GM03348 (cell line): ENCODE measurements around the gene STRBP.

Experiments used
- DNase-seq: peaks from one replicate; pipeline ENCODE4 v3.0.0; 2012; ENCODE audit warnings: low spot score

Gene STRBP

GRCh38 chr9:123128591-123128990 lies 139.8 kb downstream of the STRBP start:
- no peak for DNase-seq

- no peak for DNase-seq
These were observed 140.8 kb downstream of the STRBP start for GRCh38 chr9:123127512-123128075.

GRCh38 chr9:123121457-123121856 lies 146.9 kb downstream of the STRBP start:
- DNase-seq: no peak

- no peak for DNase-seq
These were observed 147.4 kb downstream of the STRBP start for GRCh38 chr9:123120953-123121352.

- DNase-seq: no peak
These were observed 148.3 kb downstream of the STRBP start for GRCh38 chr9:123120131-123120530.

GRCh38 chr9:123119566-123119965 lies 148.8 kb downstream of the STRBP start:
- no peak for DNase-seq

- no peak for DNase-seq
These were observed 152.3 kb downstream of the STRBP start for GRCh38 chr9:123116036-123116435.

- DNase-seq: no peak
These were observed 153.1 kb downstream of the STRBP start for GRCh38 chr9:123115146-123115913.

- no peak for DNase-seq
These were observed 155.2 kb downstream of the STRBP start for GRCh38 chr9:123113185-123113584.

- DNase-seq: no peak
These were observed 156.1 kb downstream of the STRBP start for GRCh38 chr9:123112015-123112975.

GRCh38 chr9:123111427-123112014 lies 156.9 kb downstream of the STRBP start:
- DNase-seq: no peak

- no peak for DNase-seq
These were observed 158.7 kb downstream of the STRBP start for GRCh38 chr9:123109540-123110279.

- DNase-seq: no peak
These were observed 159.4 kb downstream of the STRBP start for GRCh38 chr9:123108976-123109375.

GRCh38 chr9:123107639-123108285 lies 160.6 kb downstream of the STRBP start:
- no peak for DNase-seq

- DNase-seq: no peak
These were observed 162.9 kb downstream of the STRBP start for GRCh38 chr9:123105490-123105889.

- no peak for DNase-seq
These were observed 163.6 kb downstream of the STRBP start for GRCh38 chr9:123104807-123105206.

- DNase-seq: no peak
These were observed 165.8 kb downstream of the STRBP start for GRCh38 chr9:123102375-123103113.

GRCh38 chr9:123099548-123099947 lies 168.8 kb downstream of the STRBP start:
- no peak for DNase-seq

GRCh38 chr9:123099042-123099441 lies 169.3 kb downstream of the STRBP start:
- DNase-seq: no peak

- no peak for DNase-seq
These were observed 170.3 kb downstream of the STRBP start for GRCh38 chr9:123098096-123098459.
